Activated B cell treated with CpG ODN at 0.5 μM for 24 hours (primary cell): ENCODE measurements around the gene TBX2. TPM values are rescaled to one million over a fixed set of nuclear protein-coding genes. Genes with fewer than 3 reads are reported as not detected.
"Not testable (repeated sequence)": the region's sequence is repeated elsewhere in the genome, so short reads cannot be mapped to it uniquely, and the experiment has no call there.

ENCODE experiments used
- ATAC-seq: fragments of 200-7000 bp; cut with Tn5 transposase; one replicate; pipeline ENCODE4 v1.10.0; 2021; ENCODE audit warnings: low read depth, mild to moderate bottlenecking, moderate library complexity
- CTCF ChIA-PET: fragments of 350-600 bp; sonication (Branson Sonifier 250); formaldehyde crosslinking; loops from one replicate; lab custom pipeline; 2021; ENCODE audit warnings: antibody characterized with exemption; lab: Charles Lee
- POLR2A ChIA-PET: fragments of 350-600 bp; sonication (Branson Sonifier 250); formaldehyde crosslinking; loops from one replicate; lab custom pipeline; 2021; ENCODE audit warnings: antibody characterized with exemption; lab: Charles Lee
- DNase-seq: peaks from one replicate; pipeline ENCODE4 v3.0.0; 2022
- H3K27ac Mint-ChIP-seq: one replicate; pipeline ENCODE4 v1.8.0; 2020; ENCODE audit warnings: mixed read lengths
- H3K27me3 Mint-ChIP-seq: one replicate; pipeline ENCODE4 v1.8.0; 2021; ENCODE audit warnings: mixed read lengths
- H3K36me3 Mint-ChIP-seq: one replicate; pipeline ENCODE4 v1.8.0; 2021; ENCODE audit warnings: low read depth, mixed read lengths
- H3K4me1 Mint-ChIP-seq: one replicate; pipeline ENCODE4 v1.8.0; 2021; ENCODE audit warnings: mixed read lengths
- H3K4me3 Mint-ChIP-seq: one replicate; pipeline ENCODE4 v1.8.0; 2020; ENCODE audit warnings: mild to moderate bottlenecking, mixed read lengths
- H3K9me3 Mint-ChIP-seq: one replicate; pipeline ENCODE4 v1.8.0; 2020; ENCODE audit warnings: mixed read lengths
- intact Hi-C: fragments of 100-400 bp; cut with micrococcal nuclease; formaldehyde crosslinking; loops from one replicate; pipeline ENCODE4 v1.15.1; 2024
- total RNA-seq: library from RNA; stranded (reverse); gene quantifications from 2 replicates; pipeline ENCODE4 v1.2.3, GENCODE V29; 2022
- TF ChIP-seq, protein P1 (sequence below): fragments of 200-600 bp; IDR thresholded peaks from one replicate; pipeline ENCODE4 v1.8.0; 2022; ENCODE audit warnings: antibody characterized with exemption, mild to moderate bottlenecking

TBX2 gene
- total RNA-seq, 1 donor from 2014 or later = not detected

DNA sequence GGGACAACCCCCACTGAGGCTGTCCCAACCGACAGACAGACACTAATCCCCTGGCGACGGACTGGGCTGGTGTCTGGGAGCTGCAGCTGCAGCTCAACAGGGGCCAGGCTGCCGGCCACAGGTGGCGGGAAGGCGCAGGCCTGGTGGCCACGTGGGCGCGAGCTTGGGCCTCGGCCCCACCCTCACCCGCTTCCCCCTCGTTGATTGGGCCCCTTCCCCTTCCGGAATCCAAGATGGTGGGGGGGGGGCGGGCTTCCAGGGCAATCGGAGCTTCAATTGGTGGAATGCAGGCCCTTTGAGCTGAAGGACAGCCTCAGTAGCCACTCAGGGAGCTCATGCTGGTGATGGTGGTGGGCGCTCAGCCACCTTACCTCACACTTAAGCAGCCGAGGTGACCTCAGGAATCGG is 43.8 kb downstream of the TBX2 start:
- ChIA-PET POLR2A (no interaction called here), CTCF (no interaction called here)
- H3K36me3 Mint-ChIP-seq = no peaks in the 10 kb centered on the region
- peaks cover 3% of the 10 kb centered on the region for H3K9me3 Mint-ChIP-seq
- no peak overlapping the region for H3K4me3 Mint-ChIP-seq
- ATAC-seq (no peak), DNase-seq (no peak)
- peaks cover 43% of the 10 kb centered on the region for H3K27me3 Mint-ChIP-seq
- no peak overlapping the region for H3K27ac Mint-ChIP-seq
- intact Hi-C loops = no loop called here
- H3K4me1 Mint-ChIP-seq = no peaks in the 10 kb centered on the region
- TF ChIP-seq, protein P1, sequence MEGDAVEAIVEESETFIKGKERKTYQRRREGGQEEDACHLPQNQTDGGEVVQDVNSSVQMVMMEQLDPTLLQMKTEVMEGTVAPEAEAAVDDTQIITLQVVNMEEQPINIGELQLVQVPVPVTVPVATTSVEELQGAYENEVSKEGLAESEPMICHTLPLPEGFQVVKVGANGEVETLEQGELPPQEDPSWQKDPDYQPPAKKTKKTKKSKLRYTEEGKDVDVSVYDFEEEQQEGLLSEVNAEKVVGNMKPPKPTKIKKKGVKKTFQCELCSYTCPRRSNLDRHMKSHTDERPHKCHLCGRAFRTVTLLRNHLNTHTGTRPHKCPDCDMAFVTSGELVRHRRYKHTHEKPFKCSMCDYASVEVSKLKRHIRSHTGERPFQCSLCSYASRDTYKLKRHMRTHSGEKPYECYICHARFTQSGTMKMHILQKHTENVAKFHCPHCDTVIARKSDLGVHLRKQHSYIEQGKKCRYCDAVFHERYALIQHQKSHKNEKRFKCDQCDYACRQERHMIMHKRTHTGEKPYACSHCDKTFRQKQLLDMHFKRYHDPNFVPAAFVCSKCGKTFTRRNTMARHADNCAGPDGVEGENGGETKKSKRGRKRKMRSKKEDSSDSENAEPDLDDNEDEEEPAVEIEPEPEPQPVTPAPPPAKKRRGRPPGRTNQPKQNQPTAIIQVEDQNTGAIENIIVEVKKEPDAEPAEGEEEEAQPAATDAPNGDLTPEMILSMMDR = no peak

DNA sequence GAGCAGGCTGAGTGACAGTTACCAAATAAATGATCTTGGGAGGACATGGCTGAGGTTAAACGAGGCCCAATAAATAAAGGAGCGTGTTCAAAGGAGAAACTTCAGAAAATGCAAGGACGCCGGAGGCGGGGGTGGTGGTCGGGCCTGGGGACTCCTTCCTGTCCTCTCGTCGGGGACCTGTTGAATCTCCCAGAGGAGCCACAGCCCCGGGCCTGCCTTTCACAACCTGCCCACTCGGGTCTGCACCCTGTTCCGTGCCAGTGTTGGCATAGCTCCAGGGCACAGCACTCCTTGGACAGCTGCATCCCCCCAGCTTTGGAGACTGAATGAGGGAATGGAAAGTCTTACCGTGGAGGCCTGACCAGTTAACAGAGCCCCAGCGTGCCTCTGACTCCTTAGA is 44.4 kb downstream of the TBX2 start:
- Mint-ChIP-seq H3K27ac (no peak overlapping the region), H3K36me3 (no peaks in the 10 kb centered on the region), H3K27me3 (peaks cover 41% of the 10 kb centered on the region), H3K9me3 (peaks cover 3% of the 10 kb centered on the region), H3K4me1 (no peaks in the 10 kb centered on the region), H3K4me3 (no peak overlapping the region)
- no peak for ATAC-seq
- POLR2A ChIA-PET = no interaction called here
- intact Hi-C loops = no loop called here
- CTCF ChIA-PET = no interaction called here
- TF ChIP-seq, protein P1 = no peak
- no peak for DNase-seq

DNA sequence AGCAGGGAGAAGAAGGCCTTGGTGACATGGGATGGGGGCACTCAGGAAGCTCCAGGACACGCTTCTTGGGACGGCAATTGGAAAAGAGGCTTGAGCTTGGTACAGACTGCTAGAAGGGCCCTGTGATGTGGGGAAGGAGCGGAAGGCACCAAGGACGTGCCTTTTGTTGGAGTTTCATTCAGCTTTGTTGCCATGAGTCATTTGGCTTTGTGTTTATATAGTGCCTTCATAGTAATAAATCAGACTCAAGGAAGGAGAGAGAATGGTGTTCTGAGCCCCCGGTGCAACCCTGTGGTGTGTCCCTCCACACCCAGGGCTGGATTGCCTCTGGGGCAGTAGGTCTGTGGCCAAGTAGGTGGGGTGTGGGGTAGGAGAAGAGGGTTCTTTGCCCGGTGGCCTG is 45.2 kb downstream of the TBX2 start:
- no peak overlapping the region for H3K27ac Mint-ChIP-seq

DNA sequence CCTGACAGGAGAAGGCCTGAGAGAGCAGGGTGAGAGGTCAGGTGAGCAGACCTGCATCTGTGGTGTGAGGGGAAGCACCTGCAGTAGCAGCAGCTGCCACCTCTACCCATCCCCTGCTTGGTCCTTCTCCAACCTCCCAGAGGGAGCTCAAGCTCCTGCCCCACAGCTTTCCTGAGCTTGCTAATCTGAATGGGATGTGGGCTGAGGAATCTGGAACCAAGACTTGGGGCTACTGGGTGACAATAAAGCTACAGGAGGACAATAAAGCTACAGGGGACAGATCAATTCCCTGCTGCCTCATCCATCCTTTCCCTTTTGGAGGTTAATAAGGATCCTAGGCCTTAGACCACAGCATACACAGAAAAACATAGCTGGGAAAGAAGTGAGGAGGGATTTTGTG is 47.7 kb downstream of the TBX2 start:
- DNase-seq (no peak), ATAC-seq (no peak)
- Mint-ChIP-seq H3K36me3 (no peaks in the 10 kb centered on the region), H3K4me1 (peaks cover 4% of the 10 kb centered on the region), H3K4me3 (no peak overlapping the region), H3K9me3 (no peaks in the 10 kb centered on the region), H3K27me3 (peaks cover 42% of the 10 kb centered on the region), H3K27ac (no peak overlapping the region)
- intact Hi-C loops = no loop called here
- POLR2A ChIA-PET = no interaction called here
- CTCF ChIA-PET = interaction anchor here (1.6 kb wide), 1 partner anchor 34 kb away, joined by 3 read pairs; no protein-coding TSS in a partner anchor
- TF ChIP-seq, protein P1 = no peak

More for the DNA sequence above, 45.2 kb downstream of the TBX2 start:
- peaks cover 43% of the 10 kb centered on the region for H3K27me3 Mint-ChIP-seq
- no peaks in the 10 kb centered on the region for H3K36me3 Mint-ChIP-seq
- POLR2A ChIA-PET = no interaction called here
- DNase-seq (no peak), ATAC-seq (no peak)
- H3K4me3 Mint-ChIP-seq = no peak overlapping the region
- TF ChIP-seq, protein P1 = no peak
- intact Hi-C loops = no loop called here
- CTCF ChIA-PET = no interaction called here
- H3K9me3 Mint-ChIP-seq = peaks cover 3% of the 10 kb centered on the region
- H3K4me1 Mint-ChIP-seq = no peaks in the 10 kb centered on the region

DNA sequence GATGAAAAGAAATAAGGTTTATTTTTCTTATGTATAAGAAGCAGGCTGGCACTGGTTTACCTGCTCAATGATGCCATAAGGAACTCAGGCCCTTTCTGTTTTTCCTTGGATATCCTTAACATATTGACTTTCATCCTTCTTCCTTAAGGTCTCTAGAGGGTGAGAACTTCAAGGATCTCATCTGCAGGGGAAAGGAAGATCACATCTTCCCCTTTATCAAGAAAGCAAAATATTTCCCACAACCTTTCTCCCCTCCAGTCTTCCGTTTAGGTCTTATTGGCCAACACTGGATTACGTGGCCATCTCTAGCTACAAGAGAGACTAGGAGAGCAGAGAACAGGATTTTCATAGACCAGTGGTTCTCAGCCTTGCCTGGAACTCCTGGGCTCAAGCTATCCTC is 48.4 kb downstream of the TBX2 start:
- TF ChIP-seq, protein P1 = no peak
- Mint-ChIP-seq H3K4me3 (no peak overlapping the region), H3K27me3 (peaks cover 45% of the 10 kb centered on the region), H3K36me3 (no peaks in the 10 kb centered on the region), H3K9me3 (no peaks in the 10 kb centered on the region), H3K4me1 (peaks cover 8% of the 10 kb centered on the region), H3K27ac (no peak overlapping the region)
- no peak for ATAC-seq
- CTCF ChIA-PET = interaction anchor here (1.6 kb wide), 1 partner anchor 35 kb away, joined by 3 read pairs; no protein-coding TSS in a partner anchor
- no peak for DNase-seq
- POLR2A ChIA-PET = no interaction called here
- intact Hi-C loops = no loop called here

DNA sequence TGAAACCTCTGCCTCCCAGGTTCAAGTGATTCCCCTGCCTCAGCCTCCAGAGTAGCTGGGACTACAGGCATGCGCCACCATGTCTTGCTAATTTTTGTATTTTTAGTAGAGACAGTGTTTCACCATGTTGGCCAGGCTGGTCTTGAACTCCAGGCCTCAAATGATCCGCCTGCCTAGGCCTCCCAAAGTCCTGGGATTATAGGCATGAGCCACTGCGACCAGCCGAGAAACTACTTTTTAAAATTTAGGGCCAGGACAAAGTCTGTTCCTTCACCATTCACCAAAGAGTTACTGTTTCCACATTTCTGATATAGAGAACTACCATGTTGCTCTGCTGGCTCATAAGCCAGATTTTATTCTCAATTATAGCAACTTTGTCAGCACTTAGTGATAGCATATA is 49.5 kb downstream of the TBX2 start:
- POLR2A ChIA-PET, CTCF ChIA-PET, H3K9me3 Mint-ChIP-seq, intact Hi-C loops, H3K36me3 Mint-ChIP-seq, H3K4me3 Mint-ChIP-seq, H3K27ac Mint-ChIP-seq, ATAC-seq, DNase-seq: not testable (repeated sequence)
- peaks cover 54% of the 10 kb centered on the region for H3K27me3 Mint-ChIP-seq
- peaks cover 16% of the 10 kb centered on the region for H3K4me1 Mint-ChIP-seq
